Uterus (tissue), 2 donors: Measurements from ENCODE around the gene CBFA2T2.

Source experiments
- CTCF ChIP-seq, 4 experiments: fragments of 200-600 bp in 2 of 4; fragments of 450-650 bp in 2 of 4; sonication (generic) in 2 of 4; IDR thresholded peaks; one replicate each; pipeline ENCODE4 v1.5.1; 2016 to 2019; ENCODE audit warnings: antibody characterized with exemption in 4 of 4, mild to moderate bottlenecking in 2 of 4, moderate library complexity in 1 of 4
- POLR2A ChIP-seq, 2 donors: fragments of 450-650 bp; IDR thresholded peaks; one replicate each; pipeline ENCODE4 v1.6.1; 2016; ENCODE audit warnings: antibody characterized with exemption in 2 of 2, mild to moderate bottlenecking in 1 of 2, moderate library complexity in 1 of 2

DNA sequence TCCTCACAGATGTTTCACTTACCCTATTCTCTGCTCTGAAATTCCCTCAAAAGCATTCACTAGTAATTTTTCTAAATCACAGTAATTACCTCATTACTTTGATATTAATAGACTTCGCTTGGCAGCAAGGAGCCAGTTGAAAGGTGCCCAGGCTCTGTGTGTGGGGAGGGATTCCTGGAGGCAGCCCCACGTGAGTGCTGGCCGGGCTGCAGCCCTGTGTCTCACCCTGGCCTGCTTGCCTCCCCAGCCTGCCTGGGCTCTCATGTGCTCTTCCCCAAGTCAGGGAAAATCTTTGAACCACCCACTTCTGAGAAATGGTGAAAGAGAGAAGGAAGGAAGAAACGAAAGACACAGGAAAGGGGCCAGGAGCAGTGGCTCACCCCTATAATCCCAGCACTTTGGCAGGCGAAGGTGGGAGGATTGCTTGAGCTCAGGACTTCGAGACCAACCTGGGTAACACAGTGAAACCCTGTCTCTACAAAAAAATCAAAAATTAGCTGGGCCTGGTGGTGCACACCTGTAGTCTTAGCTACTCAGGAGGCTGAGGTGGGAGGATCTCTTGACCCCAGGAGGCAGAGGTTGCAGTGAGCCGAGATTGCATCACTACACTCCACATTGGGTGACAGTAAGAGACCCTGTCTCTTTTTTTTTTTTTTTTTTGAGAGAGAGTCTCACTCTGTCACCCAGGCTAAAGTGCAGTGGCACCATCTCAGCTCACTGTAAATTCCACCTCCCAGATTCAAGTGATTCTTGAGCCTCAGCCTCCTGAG, 26.4 kb upstream of the CBFA2T2 start:
- TF ChIP-seq CTCF (IDR thresholded peaks at IDR 0.05), result no peak
- TF ChIP-seq POLR2A (IDR thresholded peaks at IDR 0.05), result no peak
